ENCODE measurements around the gene CYB561A3.

GRCh38 chr11:61372659-61373420 is 11.2 kb upstream of the CYB561A3 start:
- TF ChIP-seq CTCF (conservative IDR thresholded peaks at IDR 0.05; ENCODE audit: low read depth, low read length) (no peak), EZH2 (IDR thresholded peaks at IDR 0.05; ENCODE audit: borderline replicate concordance, low read depth, low read length, poor library complexity, severe bottlenecking) (no peak)

Data from A673 (cell line).